ENCODE data around the gene LHX2.

GRCh38 chr9:124033348-124033747, 21.8 kb downstream of the LHX2 start:
- TF ChIP-seq POLR2A (IDR thresholded peaks at IDR 0.05): no peak
- no peak for TF ChIP-seq CTCF (IDR thresholded peaks at IDR 0.05)
- no peak for TF ChIP-seq POLR2AphosphoS5 (IDR thresholded peaks at IDR 0.05)
- no peak for TF ChIP-seq EP300 (IDR thresholded peaks at IDR 0.05)
